ENCODE results near the gene AP4S1.

AP4S1 gene

GRCh38 chr14:31006703-31007102, 18.7 kb upstream of the AP4S1 start:
- H3K4me3 ChIP-seq (ENCODE audit: low read length) = no peak overlapping the region
- no peak for DNase-seq (ENCODE audit: low read depth)
- TF ChIP-seq CTCF (conservative IDR thresholded peaks at IDR 0.05; ENCODE audit: low read depth, low read length) = no peak

- H3K4me3 ChIP-seq (ENCODE audit: low read length) = no peak overlapping the region
- DNase-seq (ENCODE audit: low read depth) = no peak
- no peak for TF ChIP-seq CTCF (conservative IDR thresholded peaks at IDR 0.05; ENCODE audit: low read depth, low read length)
These were observed 15.4 kb upstream of the AP4S1 start for GRCh38 chr14:31009836-31010574.

GRCh38 chr14:31010935-31011334, 14.5 kb upstream of the AP4S1 start:
- DNase-seq (ENCODE audit: low read depth) = no peak
- no peak for TF ChIP-seq CTCF (conservative IDR thresholded peaks at IDR 0.05; ENCODE audit: low read depth, low read length)
- no peak overlapping the region for H3K4me3 ChIP-seq (ENCODE audit: low read length)

- no peak for TF ChIP-seq CTCF (conservative IDR thresholded peaks at IDR 0.05; ENCODE audit: low read depth, low read length)
- H3K4me3 ChIP-seq (ENCODE audit: low read length) = no peak overlapping the region
- DNase-seq (ENCODE audit: low read depth) = no peak
These were observed 11.6 kb upstream of the AP4S1 start for GRCh38 chr14:31013841-31014240.

GRCh38 chr14:31018057-31018645, 7.3 kb upstream of the AP4S1 start:
- DNase-seq (ENCODE audit: low read depth) = no peak
- no peak overlapping the region for H3K4me3 ChIP-seq (ENCODE audit: low read length)
- no peak for TF ChIP-seq CTCF (conservative IDR thresholded peaks at IDR 0.05; ENCODE audit: low read depth, low read length)

GRCh38 chr14:31020834-31021575, 4.4 kb upstream of the AP4S1 start:
- no peak for TF ChIP-seq CTCF (conservative IDR thresholded peaks at IDR 0.05; ENCODE audit: low read depth, low read length)
- no peak for DNase-seq (ENCODE audit: low read depth)
- H3K4me3 ChIP-seq (ENCODE audit: low read length) = no peak overlapping the region

All from retinal pigment epithelial cell (primary cell).